ENCODE measurements around the gene TUBD1.
A peak's percentile ranks its signal among the peaks of the same experiment; 100 is the strongest.
"Not testable (repeated sequence)": the region's sequence is repeated elsewhere in the genome, so short reads cannot be mapped to it uniquely, and the experiment has no call there.

TUBD1 gene

GRCh38 chr17:59884861-59885260, 7.9 kb downstream of the TUBD1 start:
- Histone ChIP-seq H3K27me3 (no peaks in the 10 kb centered on the region), H3K27ac (no peak overlapping the region), H3K36me3 (peaks cover 42 to 79% (median 60%) of the 10 kb centered on the region in 3 donors), H3K4me1 (no peaks in the 10 kb centered on the region), H3K4me3 (no peak overlapping the region), H3K9me3 (no peaks in the 10 kb centered on the region)
- no peak for TF ChIP-seq CTCF (IDR thresholded peaks at IDR 0.05)
- intact Hi-C loops (cut with DNase I; ENCODE audit: low total_unique reads): no loop called here
- DNase-seq: peak in 1 of 2 donors; percentile 40

- intact Hi-C loops (cut with DNase I; ENCODE audit: low total_unique reads): no loop called here
- no peaks in the 10 kb centered on the region for H3K4me1 ChIP-seq
- no peaks in the 10 kb centered on the region for H3K9me3 ChIP-seq
- no peak for DNase-seq
- TF ChIP-seq CTCF (IDR thresholded peaks at IDR 0.05): no peak
- H3K4me3 ChIP-seq: no peak overlapping the region
- no peak overlapping the region for H3K27ac ChIP-seq
- H3K36me3 ChIP-seq: peaks cover 31 to 93% (median 54%) of the 10 kb centered on the region in 3 donors
- no peaks in the 10 kb centered on the region for H3K27me3 ChIP-seq
Measured at GRCh38 chr17:59878624-59879023, 14.1 kb downstream of the TUBD1 start.

GRCh38 chr17:59877965-59878364, 14.8 kb downstream of the TUBD1 start:
- Histone ChIP-seq H3K27ac (no peak overlapping the region), H3K4me3 (no peak overlapping the region), H3K36me3 (peaks cover 24 to 93% (median 54%) of the 10 kb centered on the region in 3 donors), H3K4me1 (no peaks in the 10 kb centered on the region), H3K9me3 (no peaks in the 10 kb centered on the region), H3K27me3 (no peaks in the 10 kb centered on the region)
- intact Hi-C loops (cut with DNase I; ENCODE audit: low total_unique reads): no loop called here
- TF ChIP-seq CTCF (IDR thresholded peaks at IDR 0.05): no peak
- DNase-seq: no peak

- Histone ChIP-seq H3K9me3 (no peaks in the 10 kb centered on the region), H3K4me3 (no peak overlapping the region), H3K27me3 (no peaks in the 10 kb centered on the region), H3K36me3 (peaks cover 15 to 96% (median 52%) of the 10 kb centered on the region in 3 donors), H3K4me1 (no peaks in the 10 kb centered on the region), H3K27ac (no peak overlapping the region)
- peak; percentile 7 to 27 for DNase-seq
- TF ChIP-seq CTCF (IDR thresholded peaks at IDR 0.05): no peak
- intact Hi-C loops (cut with DNase I; ENCODE audit: low total_unique reads): no loop called here
Measured at GRCh38 chr17:59876107-59876506, 16.6 kb downstream of the TUBD1 start.

GRCh38 chr17:59874376-59874775, 18.4 kb downstream of the TUBD1 start:
- no peak for DNase-seq
- TF ChIP-seq CTCF (IDR thresholded peaks at IDR 0.05): no peak
- peaks cover 6 to 80% (median 50%) of the 10 kb centered on the region in 3 donors for H3K36me3 ChIP-seq

GRCh38 chr17:59873414-59873813, 19.3 kb downstream of the TUBD1 start:
- H3K27me3 ChIP-seq; intact Hi-C loops (cut with DNase I; ENCODE audit: low total_unique reads); H3K4me1 ChIP-seq; H3K9me3 ChIP-seq; H3K4me3 ChIP-seq; H3K27ac ChIP-seq: not testable (repeated sequence)
- peaks cover 6 to 72% (median 42%) of the 10 kb centered on the region in 3 donors for H3K36me3 ChIP-seq
- DNase-seq: peak in 1 of 2 donors; percentile 6

More at GRCh38 chr17:59874376-59874775, 18.4 kb downstream of the TUBD1 start:
- Histone ChIP-seq H3K4me3 (no peak overlapping the region), H3K27me3 (no peaks in the 10 kb centered on the region), H3K9me3 (no peaks in the 10 kb centered on the region), H3K27ac (no peak overlapping the region), H3K4me1 (no peaks in the 10 kb centered on the region)
- intact Hi-C loops (cut with DNase I; ENCODE audit: low total_unique reads): no loop called here
